Measurements from ENCODE around the gene FCGBP.
"Not testable (repeated sequence)": the region's sequence is repeated elsewhere in the genome, so short reads cannot be mapped to it uniquely, and the experiment has no call there.

FCGBP gene

DNA sequence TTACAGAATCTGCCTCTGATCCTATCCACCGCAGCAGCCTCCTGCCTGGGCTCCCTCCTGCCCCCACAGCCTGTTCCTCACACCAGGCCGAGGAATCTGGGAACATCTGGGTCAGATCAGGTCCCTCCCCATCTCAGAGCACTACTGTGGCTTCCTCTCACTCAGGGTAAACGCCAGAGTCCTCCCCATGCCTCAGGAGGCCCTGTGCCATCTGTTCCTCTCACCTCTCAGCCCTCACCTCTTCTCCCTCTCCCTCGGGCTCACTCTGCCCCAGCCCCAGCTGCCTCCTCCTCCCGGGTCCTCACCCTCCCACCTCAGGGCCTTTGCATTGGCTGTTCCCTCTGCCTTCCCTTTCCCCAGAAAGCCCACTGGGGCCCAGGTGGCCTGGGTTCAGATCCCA lies 18.2 kb downstream of the FCGBP start:
- TF ChIP-seq GATA1 (IDR thresholded peaks at IDR 0.05; ENCODE audit: low read depth, low read length) (no peak), POLR2A (IDR thresholded peaks at IDR 0.05; ENCODE audit: low read length) (no peak)
- no peak for DNase-seq

DNA sequence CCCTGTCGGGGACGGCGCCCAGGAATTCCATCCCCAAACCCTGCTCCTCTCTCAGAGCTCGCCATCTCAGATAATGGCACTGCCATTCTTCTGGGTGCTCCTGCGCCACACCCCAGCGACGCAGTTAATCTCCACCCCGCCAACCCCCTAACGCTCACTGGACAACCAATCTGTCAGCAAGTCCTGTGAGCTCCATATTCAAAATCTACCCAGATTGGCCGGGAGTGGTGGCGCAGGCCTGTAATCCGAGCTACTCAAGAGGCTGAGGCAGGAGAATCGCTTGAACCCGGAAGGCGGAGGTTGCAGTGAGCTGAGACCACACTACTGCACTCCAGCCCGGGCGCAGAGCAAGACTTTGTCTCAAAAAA lies 18.6 kb downstream of the FCGBP start:
- TF ChIP-seq GATA1 (IDR thresholded peaks at IDR 0.05; ENCODE audit: low read depth, low read length) (no peak), POLR2A (IDR thresholded peaks at IDR 0.05; ENCODE audit: low read length) (no peak)
- no peak for DNase-seq

DNA sequence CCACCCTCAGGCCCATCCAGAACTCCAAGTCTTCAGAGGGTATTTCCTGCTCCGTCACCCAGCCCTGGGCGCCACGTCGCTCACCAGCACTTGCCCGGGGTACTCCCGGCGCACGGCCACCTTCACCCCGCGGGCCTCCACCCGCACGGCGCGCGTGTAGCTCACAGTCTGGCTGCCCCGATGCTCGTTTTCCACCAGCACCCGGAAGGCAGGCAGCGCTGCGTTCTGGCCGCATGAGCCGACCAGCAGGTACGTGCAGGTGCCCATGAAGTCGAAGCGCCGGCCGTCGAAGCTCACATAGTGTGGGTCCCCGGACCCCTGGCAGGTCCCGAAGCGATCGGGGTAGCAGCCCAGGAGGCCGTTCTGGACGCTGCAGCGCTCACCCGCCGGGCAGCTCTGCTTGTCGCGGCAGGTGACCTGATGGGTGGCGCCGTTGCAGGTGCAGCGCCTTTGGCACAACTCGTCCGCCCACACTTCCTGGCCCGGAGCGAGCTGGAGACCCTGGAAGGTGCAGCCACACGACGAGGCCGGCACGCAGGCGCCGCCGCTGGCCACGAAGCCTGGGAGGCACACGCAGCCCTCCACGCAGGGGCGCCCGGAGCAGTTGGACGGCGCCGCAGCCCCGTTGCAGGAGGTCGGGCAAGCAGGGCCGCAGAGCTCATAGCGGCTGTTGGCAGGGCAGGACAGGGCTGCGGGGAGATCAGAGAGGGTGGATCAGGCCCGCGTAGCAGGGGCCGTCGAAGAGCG lies 19.2 kb downstream of the FCGBP start:
- no peak for DNase-seq
- TF ChIP-seq GATA1 (IDR thresholded peaks at IDR 0.05; ENCODE audit: low read depth, low read length) = no peak
- no peak for TF ChIP-seq POLR2A (IDR thresholded peaks at IDR 0.05; ENCODE audit: low read length)

DNA sequence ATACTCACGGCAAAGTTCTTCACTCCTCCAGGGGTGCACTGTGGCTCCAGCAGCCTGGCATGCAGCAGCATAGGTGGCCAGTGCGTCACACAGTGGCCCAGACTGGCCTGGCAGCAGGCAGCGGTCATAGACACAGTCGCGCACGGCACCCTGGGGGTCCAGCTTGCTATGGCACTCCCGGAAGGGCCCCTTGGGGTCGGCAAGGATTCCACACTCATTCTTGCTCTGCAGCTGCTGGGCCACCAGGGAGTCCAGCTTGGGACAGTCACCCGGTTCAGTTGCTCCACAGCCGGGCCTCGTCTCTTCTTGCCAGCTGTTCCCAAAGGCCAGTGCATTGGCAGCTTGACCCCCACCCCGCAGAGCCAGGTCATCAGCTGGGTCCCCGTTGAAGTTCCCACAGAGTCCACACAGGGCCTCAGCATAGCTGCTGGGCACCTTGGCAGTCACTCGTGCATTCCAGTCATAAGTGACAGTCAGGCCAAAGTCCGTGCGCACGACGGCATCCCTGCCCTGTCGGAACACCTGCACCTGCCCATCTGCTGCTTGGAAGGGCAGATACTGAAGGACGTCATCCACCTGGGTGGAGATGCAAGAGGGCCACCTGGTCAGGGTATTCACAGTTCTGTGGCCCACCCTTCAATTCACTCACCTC lies 20.6 kb downstream of the FCGBP start:
- DNase-seq = no peak
- TF ChIP-seq POLR2A (IDR thresholded peaks at IDR 0.05; ENCODE audit: low read length) (no peak), GATA1 (IDR thresholded peaks at IDR 0.05; ENCODE audit: low read depth, low read length) (no peak)

DNA sequence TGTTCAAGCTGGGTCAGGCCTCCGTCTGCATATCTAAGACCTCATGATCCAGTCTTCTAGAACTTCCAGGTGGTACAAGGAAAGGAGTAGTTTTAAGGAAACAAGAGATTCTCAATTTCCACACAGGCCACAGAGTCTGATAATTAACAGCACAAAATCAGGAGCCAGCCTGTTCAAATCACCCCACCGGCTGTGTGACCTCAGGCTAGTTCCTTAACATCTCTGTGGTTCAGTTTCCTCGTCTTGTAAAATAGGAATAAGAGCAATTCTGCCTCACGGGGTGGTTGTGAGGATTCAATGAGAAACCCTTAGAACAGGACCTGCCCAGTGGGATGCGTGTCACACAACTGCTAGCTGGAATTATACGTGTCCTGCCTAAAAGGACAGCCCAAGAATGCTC lies 25.6 kb downstream of the FCGBP start:
- TF ChIP-seq GATA1 (IDR thresholded peaks at IDR 0.05; ENCODE audit: low read depth, low read length) (no peak), POLR2A (IDR thresholded peaks at IDR 0.05; ENCODE audit: low read length) (no peak)
- no peak for DNase-seq

DNA sequence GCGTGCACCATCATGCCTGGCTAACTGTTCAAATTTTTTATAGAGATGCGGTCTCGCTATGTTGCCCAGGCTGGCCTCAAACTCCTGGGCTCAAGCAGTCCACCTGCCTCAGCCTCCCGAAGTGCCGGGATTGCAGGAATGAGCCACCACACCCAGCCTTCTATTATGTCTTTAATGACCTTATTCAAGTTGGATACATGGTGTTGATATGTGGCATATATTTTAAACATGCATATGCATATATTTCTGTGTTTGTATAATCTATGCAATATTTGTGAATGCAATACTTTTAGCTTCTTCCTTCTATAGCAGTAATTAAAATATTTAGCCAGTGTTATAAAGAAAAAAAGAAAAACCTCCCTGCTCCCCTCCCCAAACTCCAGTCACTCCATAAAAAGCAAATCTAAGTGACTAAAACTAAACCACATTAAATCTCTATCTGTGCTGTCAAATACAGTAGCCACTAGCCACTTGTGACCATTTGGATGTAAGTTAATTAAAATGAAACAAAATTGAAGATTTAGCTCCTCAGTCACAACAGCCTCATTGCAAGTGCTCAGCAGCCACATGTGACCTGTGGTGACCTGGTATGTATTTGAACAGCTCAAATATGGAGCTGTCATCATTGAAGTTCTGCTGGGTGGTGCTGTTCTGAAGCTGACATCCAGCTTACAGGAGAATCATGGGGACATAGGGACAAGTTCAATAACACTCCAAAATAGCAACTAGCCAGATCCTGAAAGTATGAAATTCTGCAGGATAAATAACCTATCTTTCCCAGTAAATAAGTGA lies 27.4 kb downstream of the FCGBP start:
- DNase-seq = no peak

DNA sequence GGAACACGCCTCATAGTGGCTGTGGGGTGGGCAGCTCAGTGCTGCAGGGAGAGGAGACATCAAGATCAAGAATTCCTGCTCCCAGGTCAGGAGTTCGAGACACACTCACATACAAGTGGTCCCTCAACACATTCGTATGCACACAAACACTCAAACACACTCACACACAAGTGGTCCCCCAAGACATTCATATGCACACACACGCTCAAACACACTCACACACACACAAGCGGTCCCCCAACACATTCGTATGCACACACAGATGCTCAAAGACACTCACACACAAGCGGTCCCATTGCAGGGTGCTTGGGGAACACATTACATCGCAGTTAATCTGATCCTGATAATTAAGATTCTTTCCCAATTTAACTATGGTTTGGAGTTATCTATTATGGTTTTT lies 28.2 kb downstream of the FCGBP start:
- no peak for DNase-seq
- TF ChIP-seq GATA1 (IDR thresholded peaks at IDR 0.05; ENCODE audit: low read depth, low read length) (no peak), POLR2A (IDR thresholded peaks at IDR 0.05; ENCODE audit: low read length) (no peak)

More for the DNA sequence above, 27.4 kb downstream of the FCGBP start:
- TF ChIP-seq GATA1 (IDR thresholded peaks at IDR 0.05; ENCODE audit: low read depth, low read length) (no peak), POLR2A (IDR thresholded peaks at IDR 0.05; ENCODE audit: low read length) (no peak)

DNA sequence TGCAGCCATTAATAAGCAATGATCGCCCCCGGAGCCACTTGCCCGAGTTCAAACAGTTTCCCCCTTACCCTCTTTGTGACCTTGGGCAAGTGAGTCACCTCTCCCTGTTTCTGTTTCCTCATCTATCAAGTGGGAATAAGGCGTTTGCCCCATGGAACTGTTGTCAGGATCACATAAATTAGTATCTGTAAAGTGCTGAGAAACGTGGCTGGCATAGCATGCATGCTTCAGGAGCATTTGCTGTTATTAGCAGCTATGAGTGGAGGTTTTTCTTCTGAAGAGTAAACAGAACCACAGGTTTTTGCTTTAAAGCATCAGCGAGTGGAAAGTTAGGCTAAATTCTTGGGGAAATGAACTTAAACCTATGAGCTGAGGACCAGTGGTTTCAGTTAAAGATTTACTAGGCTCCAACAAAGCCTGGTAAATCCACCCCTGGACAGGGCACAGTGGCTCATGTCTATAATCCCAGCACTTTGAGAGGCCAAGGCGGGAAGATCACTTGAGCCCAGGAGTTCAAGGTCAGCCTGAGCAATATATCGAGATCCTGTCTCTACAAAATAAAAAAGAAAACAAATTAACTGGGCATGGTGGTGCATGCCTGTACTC lies 30.8 kb downstream of the FCGBP start:
- DNase-seq = not testable (repeated sequence)

DNA sequence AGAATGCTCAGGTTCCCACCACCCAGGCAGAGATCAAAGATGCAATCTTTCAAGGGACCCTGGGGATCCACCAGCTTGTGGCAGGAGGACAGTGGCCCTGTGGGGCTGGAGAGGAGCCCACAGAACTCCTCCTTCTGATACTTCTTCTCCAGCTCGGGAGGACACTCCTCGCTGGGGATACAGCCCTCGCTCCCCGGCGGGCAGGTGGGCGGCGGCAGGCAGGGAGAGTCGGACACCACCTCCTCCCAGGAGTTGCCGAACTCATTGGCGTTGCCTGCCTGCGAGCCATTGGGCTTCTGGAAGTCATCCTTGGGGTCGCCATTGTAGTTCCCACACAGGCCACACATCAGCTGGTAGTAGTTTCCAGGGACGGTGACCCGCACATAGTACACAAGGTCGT lies 32.1 kb downstream of the FCGBP start:
- not testable (repeated sequence) for DNase-seq

DNA sequence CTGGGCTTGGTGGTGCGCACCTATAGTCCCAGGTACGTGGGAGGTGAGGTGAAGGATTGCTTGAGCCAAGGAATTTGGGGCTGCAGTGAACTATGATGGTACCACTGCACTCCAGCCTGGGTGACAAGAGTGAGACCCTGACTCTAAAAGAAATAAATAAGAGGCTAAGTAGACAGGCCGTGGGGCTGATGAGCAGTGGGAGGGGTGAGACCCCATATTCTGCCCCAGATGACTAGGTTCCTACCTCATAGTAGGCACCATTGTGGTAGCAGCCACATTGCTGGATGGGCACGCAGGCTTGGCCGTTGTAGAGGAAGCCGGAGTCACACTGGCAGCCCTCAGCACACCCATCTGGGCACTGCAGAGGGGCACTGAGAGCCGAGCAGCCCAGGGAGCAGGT lies 32.8 kb downstream of the FCGBP start:
- not testable (repeated sequence) for DNase-seq

DNA sequence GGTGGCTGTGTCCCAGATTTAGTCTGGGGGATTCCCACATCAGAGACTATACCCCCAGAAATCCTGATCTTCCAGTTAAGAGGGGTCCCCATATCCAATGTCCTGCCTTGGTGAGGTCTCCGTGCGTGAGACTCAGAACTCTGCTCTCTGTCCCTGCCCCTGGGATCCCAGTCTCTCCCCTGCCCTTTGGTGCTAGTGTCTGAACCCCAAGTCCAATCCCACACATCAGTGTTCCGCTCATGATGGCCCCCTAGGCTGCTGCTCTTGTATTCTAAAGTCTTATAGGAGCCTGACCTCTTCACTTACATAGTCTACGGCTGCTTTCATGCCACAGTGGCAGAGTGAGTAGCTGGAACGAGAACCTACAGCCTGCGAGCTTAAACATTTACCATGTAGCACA lies 35.6 kb downstream of the FCGBP start:
- not testable (repeated sequence) for DNase-seq

DNA sequence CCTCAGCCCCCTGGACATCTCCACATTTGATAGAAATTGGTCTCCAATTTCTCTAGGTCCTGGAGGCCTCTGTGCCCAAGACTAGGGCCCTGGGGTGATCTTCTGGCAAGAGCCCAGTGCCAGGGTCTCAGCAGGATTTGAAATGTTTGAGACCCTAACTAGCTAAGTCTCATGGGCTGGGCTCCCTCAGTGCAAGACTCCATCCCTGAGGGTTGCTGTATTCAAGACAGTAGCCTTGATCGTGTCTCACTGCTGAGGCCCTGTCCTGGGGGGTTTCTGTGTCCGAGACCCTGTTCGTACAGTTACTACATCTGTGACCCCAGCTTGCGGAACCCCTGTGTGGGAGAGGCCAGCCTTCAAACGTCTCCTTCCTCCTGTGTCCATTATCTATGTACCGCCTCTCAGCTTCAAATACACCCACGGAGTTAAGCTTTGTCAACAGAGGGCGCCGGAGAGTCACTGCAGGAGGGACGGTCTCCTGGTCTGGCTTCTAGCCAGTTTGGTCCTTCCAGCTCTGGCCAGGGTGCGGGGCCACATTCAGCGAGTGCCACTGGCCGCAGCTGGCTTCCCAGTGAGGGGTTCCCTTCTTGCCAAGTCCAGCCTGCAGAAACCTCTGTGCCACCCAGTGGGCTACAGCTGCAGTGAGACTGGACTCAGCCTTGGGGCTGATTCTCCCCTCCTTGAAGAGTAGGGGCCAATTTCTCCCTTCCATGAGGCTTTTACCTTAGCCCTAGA lies 36.8 kb downstream of the FCGBP start:
- DNase-seq = peak; percentile 55 to 69

DNA sequence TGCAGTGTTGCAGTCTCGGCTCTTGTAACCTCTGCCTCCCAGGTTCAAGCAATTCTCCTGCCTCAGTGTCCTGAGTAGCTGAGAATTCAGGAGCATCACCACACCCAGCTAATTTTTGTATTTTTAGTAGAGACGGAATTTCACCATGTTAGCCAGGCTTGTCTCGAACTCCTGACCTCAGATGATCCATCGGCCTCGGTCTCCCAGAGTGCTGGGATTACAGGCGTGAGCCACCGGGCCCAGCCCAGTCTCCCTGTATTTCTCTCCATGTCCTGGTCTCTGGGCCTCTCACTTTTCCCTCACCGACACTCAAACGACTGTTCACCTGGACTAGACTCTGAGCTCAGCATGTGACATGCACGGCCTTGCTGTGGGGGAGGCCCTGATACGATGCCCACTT lies 39.3 kb downstream of the FCGBP start:
- not testable (repeated sequence) for DNase-seq

DNA sequence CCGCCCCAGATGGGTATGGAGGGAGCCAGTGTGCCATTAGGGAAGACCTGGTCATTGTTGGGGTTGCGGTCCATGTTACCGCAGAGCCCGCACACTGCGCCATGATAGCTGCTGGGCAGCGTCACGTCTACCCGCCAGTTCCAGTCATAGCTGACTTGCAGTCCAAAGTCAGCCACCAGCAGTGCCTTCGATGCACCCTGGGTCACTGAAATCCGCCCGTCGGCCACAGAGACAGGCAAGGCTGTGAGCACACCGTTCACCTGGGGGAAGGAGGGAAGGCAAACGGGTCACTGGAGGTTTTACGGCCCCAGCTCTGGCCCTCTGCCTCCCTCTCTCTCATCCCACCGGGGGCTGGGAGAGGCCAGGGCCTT lies 40.2 kb downstream of the FCGBP start:
- DNase-seq = not testable (repeated sequence)

DNA sequence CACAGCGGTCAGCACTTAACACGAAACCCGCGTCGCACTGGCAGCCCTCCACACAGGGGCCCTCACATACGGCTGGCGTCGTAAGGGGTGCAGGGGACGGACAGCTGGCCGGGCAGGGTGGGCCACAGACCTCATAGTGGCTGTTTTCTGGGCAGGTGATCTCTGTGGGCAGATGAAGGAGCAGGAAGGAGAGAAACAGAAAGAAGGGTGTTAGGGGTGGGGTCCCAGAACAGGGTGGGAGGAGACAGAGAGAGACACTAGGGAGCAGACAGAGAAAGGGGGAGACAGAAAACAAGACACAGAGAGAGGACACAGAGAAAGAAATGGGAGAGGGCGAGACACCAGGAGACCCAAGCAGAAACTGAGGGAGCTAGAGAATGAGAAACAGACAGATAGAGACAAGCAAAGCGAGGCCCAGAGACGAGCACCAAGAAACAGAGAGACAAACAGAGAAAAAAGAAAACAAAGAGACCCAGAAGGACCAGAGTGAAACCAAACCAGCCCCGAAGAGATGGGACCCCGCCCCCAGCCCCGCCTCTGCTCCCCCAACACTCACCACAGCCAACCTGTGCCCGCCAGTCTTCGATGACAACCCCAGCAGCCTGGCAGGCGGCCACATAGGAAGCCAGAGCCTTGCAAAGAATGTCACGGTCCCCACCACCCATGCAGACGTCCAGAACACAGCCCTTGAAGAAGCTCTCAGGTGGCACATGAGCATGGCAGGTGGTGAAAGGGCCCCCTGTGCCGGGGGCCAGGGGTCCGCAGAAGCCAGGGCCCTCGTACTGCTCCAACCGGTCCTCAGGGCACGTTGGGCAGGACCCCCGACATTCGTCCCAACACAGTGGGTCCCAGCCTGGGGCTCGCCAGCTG lies 40.8 kb downstream of the FCGBP start:
- not testable (repeated sequence) for DNase-seq

DNA sequence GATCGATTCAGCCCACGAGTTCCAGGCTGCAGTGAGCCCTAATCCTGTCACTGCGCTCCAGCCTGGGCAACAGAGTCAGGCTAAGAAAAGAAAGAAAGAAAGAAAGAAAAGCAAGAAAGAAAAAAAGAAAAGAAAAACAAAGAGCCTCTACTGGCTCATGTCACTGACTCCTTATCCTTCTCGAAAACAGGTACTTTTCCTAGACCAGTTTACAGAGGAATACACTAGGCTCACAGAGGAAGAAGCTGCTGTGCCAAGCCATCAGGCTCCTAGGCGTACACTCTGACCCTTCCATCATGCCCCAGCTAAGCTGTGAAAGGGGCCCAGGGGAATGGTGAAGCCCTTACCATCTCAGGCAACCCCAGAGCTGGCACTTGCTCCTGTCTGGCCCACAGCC lies 41.9 kb downstream of the FCGBP start:
- DNase-seq = not testable (repeated sequence)

DNA sequence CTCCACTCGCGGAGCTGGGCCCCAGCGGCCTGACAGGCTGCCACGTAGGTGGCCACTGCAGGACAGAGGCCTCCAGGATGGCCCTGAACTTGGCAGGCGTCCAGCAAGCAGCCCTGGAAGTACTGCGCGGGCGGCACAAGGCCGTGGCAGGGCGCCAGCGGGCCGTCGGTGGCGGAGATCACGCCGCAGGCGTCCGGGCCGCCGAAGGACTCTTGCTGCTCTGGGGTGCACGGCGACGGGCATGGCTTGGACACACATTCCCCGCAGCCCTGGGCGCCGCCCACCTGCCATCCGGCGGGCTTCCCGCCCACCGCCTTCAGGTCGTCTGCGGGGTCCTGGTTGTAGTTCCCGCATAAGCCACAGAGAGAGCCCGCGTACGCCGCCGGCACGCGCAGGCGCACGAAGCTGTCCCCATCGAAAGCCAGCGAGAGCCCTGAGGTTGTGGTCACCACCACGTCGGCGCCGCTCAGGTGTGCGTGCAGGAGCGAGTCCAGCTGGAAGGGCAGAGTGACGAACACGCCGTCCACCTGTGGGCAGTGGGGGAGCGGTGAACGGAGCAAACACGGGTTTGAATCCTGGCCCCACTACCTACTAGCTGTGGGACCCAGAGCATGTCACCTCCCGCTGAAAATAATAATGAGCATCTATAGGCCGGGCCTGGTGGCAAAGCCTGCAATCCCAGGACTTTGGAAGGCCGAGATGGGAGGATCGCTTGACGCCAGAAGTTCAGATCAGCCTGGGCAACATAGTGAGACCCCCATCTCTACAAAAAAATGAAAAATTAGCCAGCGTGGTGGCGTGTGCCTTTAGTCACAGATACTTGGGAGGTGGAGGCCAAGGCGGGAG lies 42.6 kb downstream of the FCGBP start:
- peak in 1 of 2 experiments; percentile 46 for DNase-seq
